Ovary (tissue), 9 donors: ENCODE results near the gene AQP4. TPM values are rescaled to one million over a fixed set of nuclear protein-coding genes. Genes with fewer than 3 reads are reported as not detected.

ENCODE experiments used
- DNase-seq, 5 donors: peaks; one replicate each; pipeline ENCODE4 v3.0.0-alpha.2; 2019 to 2020
- H3K27ac ChIP-seq, 2 donors: fragments of 200-600 bp; one replicate each; pipeline versions ENCODE4 v1.5.1 to v1.8.0; 2019 to 2022
- H3K27me3 ChIP-seq: fragments of 200-600 bp; one replicate; pipeline ENCODE4 v1.8.0; 2022
- H3K36me3 ChIP-seq: fragments of 200-600 bp; sonication (generic); one replicate; pipeline ENCODE4 v1.5.1; 2019
- H3K4me1 ChIP-seq: one replicate; pipeline ENCODE4 v1.8.1; 2013; ENCODE audit warnings: mild to moderate bottlenecking, moderate library complexity; ENCODE audit not compliant: insufficient read depth
- H3K4me3 ChIP-seq: fragments of 200-600 bp; sonication (generic); one replicate; pipeline ENCODE4 v1.5.1; 2017
- H3K9me3 ChIP-seq, 2 donors: fragments of 200-600 bp in 1 of 2; sonication (generic) in 1 of 2; one replicate each; pipeline versions ENCODE4 v1.5.1 to v1.8.1; 2013 to 2019; ENCODE audit warnings: mild to moderate bottlenecking in 1 of 2, moderate library complexity in 1 of 2
- EP300 ChIP-seq: sonication (generic); formaldehyde crosslinking; IDR thresholded peaks from one replicate; pipeline ENCODE4 v1.6.1; 2017; ENCODE audit warnings: antibody characterized with exemption
- POLR2A ChIP-seq: fragments of 450-650 bp; IDR thresholded peaks from one replicate; pipeline ENCODE4 v1.6.1; 2017; ENCODE audit warnings: antibody characterized with exemption, mild to moderate bottlenecking, moderate library complexity
- WGBS, 3 donors: extraction: QIAGEN DNeasy Blood & Tissue Kit in 1 of 3; methylation state at CpG; one replicate each; pipeline versions ENCODE4 v1.1.5 to v1.1.7; 2013 to 2017; 5-methylcytosine and 5-hydroxymethylcytosine counted together
- intact Hi-C, 4 donors: fragments of 100-400 bp; cut with DNase I; formaldehyde crosslinking; loops; one replicate each; pipeline versions ENCODE4 v1.11.0 to v1.15.1; 2022 to 2023
- polyA plus RNA-seq, 2 donors: library from polyadenylated mRNA; stranded (reverse); fragments of 200-250 nt in 1 of 2; fragments of 350-450 nt in 1 of 2; fragmentation: Illumina TruSeq in 1 of 2; extraction: RNeasy Lipid Tissue Mini Kit (QIAGEN cat#74804) in 1 of 2; gene quantifications; one replicate each; pipeline ENCODE4 v1.2.3, GENCODE V29; 2013 to 2014
- total RNA-seq, 7 donors: library from RNA; depleted of rRNA in 2 of 7; stranded (reverse); fragments of >200 nt in 2 of 7; fragmentation: NEBNext Ultra II Directional in 3 of 7; extraction: Animal tissue kit (Norgen Biotek cat#: 25700) in 3 of 7; gene quantifications; one replicate each; pipeline versions ENCODE4 v1.1.0 to v1.2.4, GENCODE V29; 2016 to 2023
- TF ChIP-seq, protein P1 (sequence below), 3 donors: fragments of 450-650 bp in 2 of 3; fragments of 200-600 bp in 1 of 3; IDR thresholded peaks; one replicate each; pipeline versions ENCODE4 v1.5.1 to v1.8.0; 2016 to 2022; ENCODE audit warnings: antibody characterized with exemption in 3 of 3, mild to moderate bottlenecking in 1 of 3
- donor health status: DM: no; HTN: no; CAD: no; lungs with moderate emphysema.
- donor health status: DM: no; HTN: no; CAD: no.
- donor health status: Bipolar disorder and iron deficiency.
- donor health status: DM: yes; HTN: yes; CAD: no.
- donor health status: DM: no; HTN: no; CAD: no.
- donor health status: DM: yes; HTN: yes; CAD: no.

AQP4 gene
- total and polyA plus RNA-seq, 9 donors, result 0.34 to 27.1 (median 3.5) TPM

DNA sequence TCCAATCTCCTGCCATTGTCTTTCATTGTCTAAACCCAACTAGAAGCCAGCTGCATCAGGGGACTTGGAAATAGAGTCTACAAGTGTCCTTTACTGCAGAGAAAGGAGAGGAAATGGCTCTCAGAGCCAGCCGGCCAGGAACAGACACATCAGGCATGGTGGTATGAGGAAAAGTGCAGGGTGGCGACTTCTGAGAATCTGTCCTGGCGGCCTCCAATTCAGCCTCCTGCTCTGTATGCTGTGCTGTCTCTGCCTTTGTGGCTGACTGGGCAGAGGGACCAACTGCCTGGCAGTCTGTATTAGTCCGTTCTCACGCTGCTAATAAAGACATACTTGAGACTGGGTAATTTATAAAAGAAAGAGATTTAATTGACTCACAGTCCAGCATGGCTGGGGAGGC is 36.8 kb upstream of the AQP4 start:
- Histone ChIP-seq H3K9me3 (no peaks in the 10 kb centered on the region), H3K27ac (no peak overlapping the region), H3K36me3 (no peaks in the 10 kb centered on the region), H3K4me3 (no peak overlapping the region), H3K4me1 (no peaks in the 10 kb centered on the region), H3K27me3 (no peaks in the 10 kb centered on the region)
- DNase-seq, result no peak
- 84 to 98% (median 97%) methylated on average over 5 of the region's 5 CpGs for WGBS, 3 donors
- intact Hi-C loops, result no loop called here
- TF ChIP-seq EP300 (no peak), POLR2A (no peak)
- TF ChIP-seq, protein P1, sequence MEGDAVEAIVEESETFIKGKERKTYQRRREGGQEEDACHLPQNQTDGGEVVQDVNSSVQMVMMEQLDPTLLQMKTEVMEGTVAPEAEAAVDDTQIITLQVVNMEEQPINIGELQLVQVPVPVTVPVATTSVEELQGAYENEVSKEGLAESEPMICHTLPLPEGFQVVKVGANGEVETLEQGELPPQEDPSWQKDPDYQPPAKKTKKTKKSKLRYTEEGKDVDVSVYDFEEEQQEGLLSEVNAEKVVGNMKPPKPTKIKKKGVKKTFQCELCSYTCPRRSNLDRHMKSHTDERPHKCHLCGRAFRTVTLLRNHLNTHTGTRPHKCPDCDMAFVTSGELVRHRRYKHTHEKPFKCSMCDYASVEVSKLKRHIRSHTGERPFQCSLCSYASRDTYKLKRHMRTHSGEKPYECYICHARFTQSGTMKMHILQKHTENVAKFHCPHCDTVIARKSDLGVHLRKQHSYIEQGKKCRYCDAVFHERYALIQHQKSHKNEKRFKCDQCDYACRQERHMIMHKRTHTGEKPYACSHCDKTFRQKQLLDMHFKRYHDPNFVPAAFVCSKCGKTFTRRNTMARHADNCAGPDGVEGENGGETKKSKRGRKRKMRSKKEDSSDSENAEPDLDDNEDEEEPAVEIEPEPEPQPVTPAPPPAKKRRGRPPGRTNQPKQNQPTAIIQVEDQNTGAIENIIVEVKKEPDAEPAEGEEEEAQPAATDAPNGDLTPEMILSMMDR (IDR thresholded peaks at IDR 0.05), result no peak

DNA sequence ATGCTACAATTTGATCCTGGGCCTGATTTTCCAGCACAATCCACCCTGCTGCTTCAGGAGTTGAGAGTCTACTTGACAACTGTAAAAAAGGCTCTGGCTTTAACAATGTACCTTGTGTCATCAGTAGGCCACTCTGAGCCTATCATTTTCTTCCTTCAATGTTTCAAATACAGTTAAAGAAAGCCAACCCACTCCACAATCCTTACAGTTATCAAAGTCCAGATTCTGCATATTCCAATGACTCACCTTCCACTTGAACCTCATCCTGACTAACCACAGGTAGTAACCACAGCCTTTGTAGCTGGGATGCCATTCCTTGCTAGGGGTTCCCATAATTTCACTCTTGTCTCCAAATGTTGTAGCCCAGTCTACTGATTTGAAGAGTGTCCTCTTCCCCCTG is 35.5 kb upstream of the AQP4 start:
- intact Hi-C loops, result no loop called here
- H3K9me3 ChIP-seq, result no peaks in the 10 kb centered on the region

DNA sequence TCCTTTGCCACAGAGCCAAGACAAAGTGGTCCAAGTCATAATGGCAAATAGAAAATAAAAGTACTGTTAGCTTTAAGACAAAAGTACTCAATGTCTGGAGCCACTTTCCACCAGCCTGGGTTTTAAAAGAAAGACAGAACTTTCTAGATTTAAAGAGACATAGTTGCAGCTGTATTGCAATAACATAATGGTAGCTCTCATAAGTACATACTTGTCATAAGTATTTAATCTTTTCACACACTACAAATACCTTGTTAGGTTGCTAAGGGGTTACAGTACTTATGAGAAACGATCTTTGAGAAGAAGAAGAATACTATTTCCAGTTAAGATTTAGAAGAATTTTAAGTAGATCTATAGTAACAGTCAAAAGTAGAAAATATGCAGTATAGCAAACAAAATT is 28.9 kb upstream of the AQP4 start:
- Histone ChIP-seq H3K4me3 (no peak overlapping the region), H3K36me3 (no peaks in the 10 kb centered on the region), H3K27me3 (no peaks in the 10 kb centered on the region), H3K27ac (no peak overlapping the region), H3K4me1 (no peaks in the 10 kb centered on the region), H3K9me3 (no peaks in the 10 kb centered on the region)
- DNase-seq, result no peak
- WGBS, 3 donors, result 52 to 67% (median 60%) methylated on average over 1 of the region's 1 CpG
- intact Hi-C loops, result no loop called here
- TF ChIP-seq, protein P1 (IDR thresholded peaks at IDR 0.05), result no peak
- TF ChIP-seq EP300, result no peak
- no peak for TF ChIP-seq POLR2A

More for the DNA sequence above, 35.5 kb upstream of the AQP4 start:
- no peaks in the 10 kb centered on the region for H3K27me3 ChIP-seq
- no peak for DNase-seq
- no peaks in the 10 kb centered on the region for H3K36me3 ChIP-seq
- TF ChIP-seq, protein P1 (IDR thresholded peaks at IDR 0.05), result no peak
- TF ChIP-seq EP300 (no peak), POLR2A (no peak)
- H3K27ac ChIP-seq, result no peak overlapping the region
- no peaks in the 10 kb centered on the region for H3K4me1 ChIP-seq
- H3K4me3 ChIP-seq, result no peak overlapping the region

DNA sequence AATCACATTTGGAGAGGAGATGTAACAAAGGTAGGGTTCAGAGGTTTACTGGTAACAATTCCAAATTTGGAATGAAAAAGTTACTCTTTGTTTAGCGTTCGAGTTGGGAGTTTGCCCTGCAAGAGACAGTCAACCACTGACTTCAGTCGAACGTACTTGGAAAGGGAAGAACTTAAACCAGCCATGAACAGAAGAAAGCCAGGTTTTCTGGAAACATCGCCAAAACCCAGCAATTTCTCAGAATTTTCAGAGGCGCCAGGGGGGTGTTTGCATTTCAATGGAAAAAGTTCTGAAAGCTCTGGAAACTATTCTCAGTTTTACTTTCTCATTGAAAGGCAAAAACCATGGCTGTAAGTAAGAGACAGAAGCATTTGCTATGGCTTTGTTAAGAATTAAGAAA is 28.5 kb upstream of the AQP4 start:
- Histone ChIP-seq H3K4me1 (no peaks in the 10 kb centered on the region), H3K27me3 (no peaks in the 10 kb centered on the region), H3K9me3 (no peaks in the 10 kb centered on the region), H3K36me3 (no peaks in the 10 kb centered on the region), H3K4me3 (no peak overlapping the region), H3K27ac (no peak overlapping the region)
- intact Hi-C loops, result no loop called here
- DNase-seq, result no peak
- 40 to 51% (median 45%) methylated on average over 6 of the region's 6 CpGs for WGBS, 3 donors
- TF ChIP-seq POLR2A (no peak), EP300 (no peak)
- TF ChIP-seq, protein P1 (IDR thresholded peaks at IDR 0.05), result no peak

DNA sequence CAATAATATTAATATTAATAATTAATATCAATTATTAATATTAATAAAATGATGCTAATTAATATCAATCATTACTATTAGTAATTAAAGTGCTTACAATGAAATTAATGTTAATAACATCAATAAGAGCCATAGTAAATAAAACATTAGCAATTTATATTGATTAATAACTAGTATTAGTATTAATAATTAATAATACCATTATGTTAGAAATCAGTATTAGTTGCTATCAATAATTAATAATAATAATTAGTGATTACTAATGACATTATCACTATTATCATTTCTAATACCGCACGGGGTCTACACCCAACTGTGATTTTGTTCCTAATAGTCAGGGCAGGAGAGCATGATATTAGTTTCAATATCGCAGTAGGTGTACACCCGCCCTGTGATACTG is 22.8 kb upstream of the AQP4 start:
- WGBS, 3 donors, result 94 to 96% (median 95%) methylated on average over 4 of the region's 4 CpGs
- intact Hi-C loops, result no loop called here
- H3K27me3 ChIP-seq, result no peaks in the 10 kb centered on the region
- no peaks in the 10 kb centered on the region for H3K9me3 ChIP-seq
- no peak overlapping the region for H3K27ac ChIP-seq
- H3K4me3 ChIP-seq, result no peak overlapping the region
- TF ChIP-seq, protein P1 (IDR thresholded peaks at IDR 0.05), result no peak
- TF ChIP-seq EP300 (no peak), POLR2A (no peak)
- H3K4me1 ChIP-seq, result no peaks in the 10 kb centered on the region
- no peak for DNase-seq
- H3K36me3 ChIP-seq, result no peaks in the 10 kb centered on the region
